ENCODE measurements around the gene SRPK2.
"Not testable (repeated sequence)": the region's sequence is repeated elsewhere in the genome, so short reads cannot be mapped to it uniquely, and the experiment has no call there.

SRPK2 gene

DNA sequence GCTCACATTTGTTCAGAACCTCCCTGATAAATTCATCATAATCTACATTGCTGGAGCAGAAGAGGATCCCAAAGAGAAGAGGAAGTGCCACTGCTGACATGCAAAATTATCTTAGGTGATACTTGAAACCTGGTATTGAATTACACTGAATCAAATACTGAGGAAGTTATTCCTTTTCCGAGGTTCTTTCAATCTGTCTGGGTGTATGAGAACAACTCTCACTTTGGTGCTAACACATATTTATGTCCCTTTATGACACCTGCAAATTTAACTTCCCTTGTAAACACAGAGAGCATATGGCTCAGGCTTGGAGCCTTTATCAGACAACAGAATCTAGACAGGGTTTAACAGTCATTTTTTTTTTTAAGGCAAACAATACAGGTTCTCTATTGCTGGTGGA lies 131.4 kb downstream of the SRPK2 start:
- peak; percentile 21 to 75 for DNase-seq

DNA sequence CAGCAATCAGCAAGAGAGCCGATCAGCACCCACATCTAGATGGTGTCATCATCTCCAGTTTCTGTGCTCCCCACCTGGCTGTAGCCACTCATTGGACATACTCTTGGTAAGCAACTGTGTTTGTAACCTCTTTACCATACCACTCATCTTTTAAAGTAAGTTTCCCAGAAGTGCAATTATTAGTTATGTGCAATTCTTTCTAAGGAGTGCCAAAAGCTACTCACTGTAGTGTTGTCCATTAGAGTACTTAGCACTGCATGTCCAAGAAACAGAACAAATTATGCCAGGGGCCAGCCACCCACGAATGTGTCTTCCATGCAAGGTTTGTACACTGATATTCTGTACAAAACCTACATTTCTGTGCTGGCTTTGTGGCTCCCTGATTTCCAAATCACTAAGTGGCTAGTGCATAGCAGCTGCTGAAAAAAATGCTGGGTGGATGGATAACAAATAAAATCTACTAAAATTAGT lies 131.9 kb downstream of the SRPK2 start:
- DNase-seq: no peak

DNA sequence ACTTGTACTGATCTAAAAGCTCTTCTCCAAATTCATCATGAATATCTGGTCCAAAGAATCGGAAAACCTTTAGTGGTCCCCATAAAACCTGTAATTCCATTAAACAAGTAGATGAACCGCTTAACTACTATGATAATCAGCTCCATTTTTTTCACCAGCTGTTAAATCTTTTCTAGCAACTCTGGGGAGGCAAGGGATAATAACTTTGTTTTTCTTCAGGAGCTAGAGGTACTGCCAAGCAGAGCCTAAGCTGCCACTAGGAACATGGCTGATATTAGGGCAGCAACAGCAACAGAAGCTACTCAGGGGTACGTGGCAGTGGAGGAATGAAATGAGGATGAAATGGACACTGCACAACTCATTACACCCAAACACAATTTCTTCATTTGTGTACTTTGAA lies 138.0 kb downstream of the SRPK2 start:
- no peak for DNase-seq

DNA sequence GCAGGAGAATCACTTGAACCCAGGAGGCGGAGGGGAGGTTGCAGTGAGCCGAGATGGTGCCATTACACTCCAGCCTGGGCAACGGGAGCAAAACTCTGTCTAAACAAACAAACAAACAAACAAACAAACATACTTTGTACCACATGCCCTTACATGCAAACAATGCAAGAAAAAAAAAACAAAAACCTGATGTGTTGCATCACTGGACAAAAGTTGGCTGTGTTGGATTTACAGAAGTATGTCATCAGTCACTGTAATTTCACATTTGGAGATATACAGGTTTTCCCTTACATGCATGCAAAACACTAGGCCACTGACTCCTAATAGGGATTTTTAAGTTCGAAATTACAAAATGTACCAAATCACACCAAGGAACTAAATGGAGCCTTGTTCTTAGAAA lies 138.5 kb downstream of the SRPK2 start:
- DNase-seq: no peak

DNA sequence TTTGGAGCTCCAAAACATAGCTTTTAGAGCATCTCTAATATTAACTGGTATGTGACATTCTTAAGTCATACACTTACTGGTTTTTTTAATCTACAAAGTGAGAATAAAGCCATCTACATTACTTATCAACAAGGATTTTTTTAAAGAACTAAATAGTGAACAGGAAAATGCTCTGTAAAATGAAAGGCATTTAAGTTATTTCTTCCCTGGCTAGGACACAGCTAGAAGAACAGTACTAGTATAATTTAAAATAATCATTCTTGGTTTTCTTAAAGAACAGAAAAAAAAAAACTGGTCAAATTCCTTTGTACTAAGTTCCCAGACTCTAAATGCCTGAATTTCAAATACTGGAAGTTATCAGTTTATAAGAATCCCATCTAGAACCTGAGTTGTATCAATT lies 139.5 kb downstream of the SRPK2 start:
- DNase-seq: no peak

DNA sequence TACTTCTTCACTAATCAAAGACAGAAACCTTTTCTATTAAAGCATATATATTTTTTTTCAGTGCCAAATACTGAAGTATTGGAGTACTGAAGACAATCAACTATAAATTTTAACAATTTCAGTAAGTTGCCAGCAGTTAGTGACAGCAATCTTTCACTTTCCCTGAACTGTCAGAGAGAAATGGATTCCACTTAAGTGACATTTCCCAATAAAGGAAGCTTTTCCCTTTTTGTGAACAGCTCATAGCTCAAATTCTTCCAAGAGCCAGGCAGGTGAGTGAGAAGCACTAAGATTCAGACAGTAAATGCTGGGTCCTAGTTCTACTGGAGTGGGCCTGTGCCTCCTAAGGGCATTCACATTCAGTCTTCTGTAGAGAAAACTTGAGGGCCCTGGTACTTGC lies 142.0 kb downstream of the SRPK2 start:
- DNase-seq: no peak

DNA sequence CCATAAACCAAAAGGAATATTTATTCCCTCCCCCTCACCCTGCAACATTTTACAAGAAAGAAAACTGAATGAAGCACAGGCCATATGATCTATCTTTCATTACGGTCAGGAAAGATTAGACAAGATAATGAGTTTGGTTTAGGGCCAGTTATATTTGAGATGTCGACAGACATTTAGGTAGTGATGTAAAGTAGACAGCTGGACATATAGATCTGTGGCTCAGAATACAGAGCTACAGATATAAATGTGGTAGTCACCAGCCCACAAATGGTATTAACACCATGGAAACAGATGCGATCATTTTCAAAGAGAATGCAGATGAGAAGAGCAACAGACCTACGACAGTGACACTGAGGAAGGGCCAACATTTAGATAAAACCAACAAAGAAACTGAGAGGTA lies 142.5 kb downstream of the SRPK2 start:
- peak in 1 of 2 experiments; percentile 49 for DNase-seq

DNA sequence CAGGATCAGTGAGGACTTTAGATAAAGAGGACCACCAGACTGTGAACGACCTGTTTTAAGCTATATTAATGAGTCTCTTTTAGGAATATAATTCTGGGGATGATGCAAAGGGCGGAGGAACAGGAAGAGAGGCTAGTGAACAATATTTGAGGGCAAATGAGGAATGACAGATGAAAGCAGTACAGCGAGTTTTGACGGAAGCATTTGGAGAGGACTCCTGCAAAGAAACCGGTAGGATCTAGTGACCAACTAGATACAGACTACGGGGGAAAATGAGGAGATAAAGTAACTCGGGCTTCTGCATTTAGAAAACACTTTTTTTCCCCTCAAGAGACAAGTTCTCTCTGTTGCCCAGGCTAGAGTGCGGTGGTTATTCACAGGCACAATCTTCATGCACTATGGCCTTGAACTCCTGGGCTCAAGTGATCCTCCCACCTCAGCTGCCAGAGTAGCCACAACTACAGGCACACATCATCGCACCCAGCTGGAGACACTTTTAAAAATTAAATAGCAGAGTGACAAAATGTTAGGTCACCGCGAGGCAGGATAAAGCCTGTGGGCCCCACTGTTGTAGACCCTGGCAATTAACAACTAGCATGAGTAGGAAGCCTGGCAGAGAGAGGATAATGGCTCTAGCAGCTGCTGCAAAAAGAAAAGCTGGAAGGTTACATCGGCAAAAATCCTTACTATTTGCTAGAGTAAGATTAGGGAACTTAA lies 143.2 kb downstream of the SRPK2 start:
- DNase-seq: peak; percentile 76 to 89

DNA sequence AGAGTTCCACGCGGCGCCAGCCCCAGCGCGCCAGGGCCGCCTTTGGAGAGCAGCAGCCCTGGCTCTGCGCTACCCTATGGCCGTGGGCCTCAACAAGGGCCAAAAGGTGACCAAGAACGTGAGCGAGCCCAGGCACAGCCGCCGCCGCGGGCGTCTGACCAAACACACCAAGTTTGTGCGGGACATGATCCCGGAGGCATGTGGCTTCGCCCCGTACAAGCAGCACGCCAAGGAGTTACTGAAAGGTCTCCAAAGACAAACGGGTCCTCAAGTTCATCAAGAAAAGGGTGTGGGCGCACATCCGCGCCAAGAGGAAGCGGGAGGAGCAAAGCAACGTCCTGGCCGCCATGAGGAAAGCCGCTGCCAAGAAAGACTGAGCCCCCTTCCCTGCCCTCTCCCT lies 144.1 kb downstream of the SRPK2 start:
- DNase-seq: no peak

DNA sequence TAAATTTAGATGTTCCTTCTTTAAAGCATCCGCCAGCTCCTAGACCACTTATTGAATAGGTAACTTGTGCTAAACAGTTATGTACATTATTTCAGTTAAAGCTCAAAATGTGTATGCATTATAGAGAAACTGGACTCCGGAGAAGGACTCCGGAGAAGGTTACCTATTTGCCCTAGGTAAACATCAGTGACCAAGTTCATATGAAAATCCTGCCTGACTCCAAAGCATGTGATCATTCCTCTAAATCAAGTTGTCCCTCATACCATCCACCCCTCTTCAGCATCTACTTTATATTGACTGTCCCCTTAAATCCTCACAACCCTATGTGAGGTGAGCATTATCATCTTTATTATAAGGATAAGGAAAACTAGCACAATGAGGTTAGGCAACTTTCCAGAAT lies 147.5 kb downstream of the SRPK2 start:
- DNase-seq: no peak

DNA sequence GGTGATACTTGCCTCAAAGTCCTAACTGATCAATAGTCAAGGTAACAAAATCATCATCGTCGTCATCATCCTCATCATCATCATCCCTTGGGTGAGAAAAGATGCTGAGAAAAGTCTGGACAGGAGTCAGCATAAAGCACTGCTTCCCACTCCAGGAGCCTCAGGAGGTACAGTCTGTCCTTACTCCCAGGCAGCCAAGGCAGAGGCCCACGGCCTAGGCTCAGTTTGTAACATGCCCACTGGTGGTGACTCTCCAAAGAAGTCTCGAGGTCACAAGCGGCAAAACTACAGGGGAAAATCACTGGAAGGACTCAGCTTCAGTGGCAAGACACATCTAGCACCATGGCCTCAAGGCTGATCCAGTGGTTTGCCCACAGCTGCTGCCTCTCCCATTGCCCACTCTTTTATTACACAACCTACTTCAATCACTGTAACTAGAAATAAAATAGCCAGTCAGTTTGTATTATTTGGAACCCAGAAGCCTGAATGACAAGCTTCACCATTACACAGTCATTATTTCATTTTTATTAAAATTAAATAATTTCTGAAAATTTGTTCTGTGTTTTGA lies 150.4 kb downstream of the SRPK2 start:
- no peak for DNase-seq

DNA sequence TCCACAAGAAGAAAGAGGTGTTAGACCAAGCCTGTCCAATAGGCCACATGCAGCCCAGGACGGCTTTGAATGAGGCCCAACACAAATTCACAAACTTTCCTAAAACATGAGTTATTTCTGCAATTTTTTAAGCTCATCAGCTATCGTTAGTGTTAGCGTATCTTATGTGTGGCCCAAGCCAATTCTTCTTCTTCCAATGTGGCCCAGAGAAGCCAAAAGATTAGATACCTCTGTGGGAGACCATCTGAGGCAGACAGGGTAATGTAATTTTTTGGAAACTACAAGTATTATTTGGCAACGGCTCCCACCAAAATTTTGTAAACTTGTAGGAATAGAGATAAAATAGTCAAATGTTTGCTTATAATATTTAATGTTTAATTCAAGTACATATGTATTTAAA lies 153.8 kb downstream of the SRPK2 start:
- DNase-seq: no peak

DNA sequence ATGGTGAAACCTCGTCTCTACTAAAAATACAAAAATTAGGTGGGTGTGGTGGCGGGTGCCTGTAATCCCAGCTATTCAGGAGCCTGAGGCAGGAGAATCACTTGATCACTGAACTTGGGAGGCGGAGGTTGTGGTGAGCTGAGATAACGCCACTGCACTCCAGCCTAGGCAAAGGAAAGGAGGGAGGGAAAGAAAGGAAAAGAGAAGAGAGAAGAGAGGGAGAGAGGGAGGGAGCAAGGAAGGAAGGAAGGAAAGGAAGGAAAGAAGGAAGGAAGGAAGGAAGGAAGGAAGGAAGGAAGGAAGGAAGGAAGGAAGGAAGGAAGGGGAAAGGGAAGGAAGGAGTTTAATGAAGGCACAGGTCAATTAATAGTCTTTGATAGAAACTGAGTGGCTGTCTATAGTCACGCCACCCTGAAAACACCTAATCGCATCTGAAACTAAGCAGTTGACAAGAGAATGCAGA lies 155.9 kb downstream of the SRPK2 start:
- not testable (repeated sequence) for DNase-seq

DNA sequence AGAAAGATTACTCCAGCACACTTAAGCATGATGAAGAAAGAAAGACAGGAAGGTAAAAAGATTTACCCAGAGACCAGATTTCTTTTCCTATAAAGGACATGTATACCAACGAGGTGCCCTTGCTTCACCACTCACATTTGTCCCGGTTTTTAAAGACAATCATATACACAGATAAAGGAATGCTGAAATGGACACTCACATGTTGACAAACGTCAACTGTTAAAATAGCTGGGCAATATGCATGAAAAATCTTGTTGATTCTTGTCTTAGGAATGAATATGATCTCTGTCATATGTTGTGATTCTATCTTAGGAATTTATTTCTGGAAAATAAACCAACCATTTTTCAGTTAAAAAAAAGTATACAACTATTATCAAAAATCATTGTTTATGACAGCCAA lies 158.2 kb downstream of the SRPK2 start:
- DNase-seq: no peak

DNA sequence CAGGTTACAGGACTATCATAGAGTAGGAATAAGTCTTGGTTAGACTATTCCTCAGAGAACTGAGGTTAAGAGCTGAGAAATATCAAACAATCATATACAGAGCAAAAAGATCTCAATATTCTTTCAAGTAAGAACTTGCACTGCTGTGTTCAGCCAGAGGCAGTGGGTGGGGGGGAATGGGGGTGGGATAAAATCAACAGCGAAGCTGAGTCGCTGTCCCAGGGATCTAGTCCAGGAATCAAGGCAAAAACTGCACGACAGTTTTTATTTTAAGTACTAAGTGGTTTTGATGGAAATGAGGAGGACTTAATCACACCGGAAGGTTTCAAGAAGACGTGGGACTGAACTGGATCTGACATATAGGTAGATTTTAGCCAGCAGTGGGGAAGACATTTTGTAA lies 159.1 kb downstream of the SRPK2 start:
- DNase-seq: no peak

DNA sequence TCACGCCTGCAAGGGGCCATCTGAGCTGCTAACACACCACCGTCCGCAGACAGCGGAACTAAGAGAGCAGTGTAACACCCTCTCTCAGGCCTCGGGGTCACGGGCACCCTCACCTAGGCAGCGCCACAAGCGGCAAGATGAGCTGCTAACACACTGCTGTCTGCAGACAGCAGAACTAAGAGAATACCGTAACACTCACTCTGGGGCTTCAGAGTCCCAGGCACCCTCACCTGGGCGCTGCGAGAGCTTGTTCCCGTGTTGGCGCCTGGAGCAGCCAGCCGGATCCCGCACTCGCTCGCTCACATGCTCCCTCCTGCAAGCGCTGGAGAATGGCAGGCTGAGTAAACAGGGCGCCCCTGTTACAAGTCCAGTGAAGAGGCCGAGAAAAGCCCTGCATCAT lies 160.2 kb downstream of the SRPK2 start:
- DNase-seq: no peak

DNA sequence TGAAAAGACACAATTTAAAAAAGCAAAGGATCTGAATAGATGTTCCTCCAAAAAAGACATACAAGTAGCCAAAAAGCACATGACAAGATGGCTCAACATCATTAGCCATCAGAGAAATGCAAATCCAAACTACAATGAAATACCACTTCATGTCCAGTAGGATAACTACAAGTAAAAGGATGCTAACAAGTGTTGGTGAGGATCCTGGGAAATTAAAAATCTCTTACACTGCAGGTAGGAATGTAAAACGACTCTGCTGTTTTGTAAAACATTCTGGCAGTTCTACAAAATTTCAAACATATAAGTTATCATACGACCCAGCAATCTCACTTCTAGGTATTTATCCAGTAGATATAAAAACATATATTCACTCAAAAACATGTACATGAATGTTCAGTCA lies 161.3 kb downstream of the SRPK2 start:
- DNase-seq: no peak

DNA sequence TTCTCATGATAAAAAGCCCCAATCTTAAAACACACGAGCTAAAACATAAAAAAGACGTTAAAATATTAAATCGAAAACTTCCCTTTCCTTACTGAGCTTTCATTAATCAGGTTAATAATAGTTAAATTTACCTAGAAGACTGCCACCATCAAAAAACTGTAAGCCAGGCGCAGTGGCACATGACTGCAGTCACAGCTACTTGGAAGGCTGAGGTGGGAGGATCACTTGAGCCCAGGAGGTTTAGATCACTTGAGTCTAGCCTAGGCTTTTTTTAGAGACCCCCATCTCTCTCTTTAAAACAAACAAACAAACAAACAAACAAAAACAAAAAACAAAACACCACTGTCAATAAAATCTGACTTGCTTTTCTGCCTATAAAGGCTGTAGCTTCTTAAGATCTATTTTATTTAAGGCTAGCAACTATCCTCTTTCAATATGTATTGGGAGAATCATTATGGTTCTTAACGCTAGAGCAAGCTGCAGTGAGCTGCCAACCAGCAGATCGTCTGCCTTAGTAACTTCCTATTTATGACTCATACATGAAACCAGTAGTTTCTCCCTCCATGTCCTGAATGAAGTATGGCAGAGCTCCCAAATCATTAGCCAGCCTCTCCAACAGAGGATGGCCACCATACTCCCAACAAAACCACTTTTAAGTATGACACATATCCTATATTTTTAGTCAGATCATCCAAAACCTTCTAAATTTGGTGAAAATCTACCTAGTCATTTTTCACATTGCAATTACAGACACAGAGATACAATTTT lies 163.7 kb downstream of the SRPK2 start:
- DNase-seq: peak in 1 of 2 experiments; percentile 13

DNA sequence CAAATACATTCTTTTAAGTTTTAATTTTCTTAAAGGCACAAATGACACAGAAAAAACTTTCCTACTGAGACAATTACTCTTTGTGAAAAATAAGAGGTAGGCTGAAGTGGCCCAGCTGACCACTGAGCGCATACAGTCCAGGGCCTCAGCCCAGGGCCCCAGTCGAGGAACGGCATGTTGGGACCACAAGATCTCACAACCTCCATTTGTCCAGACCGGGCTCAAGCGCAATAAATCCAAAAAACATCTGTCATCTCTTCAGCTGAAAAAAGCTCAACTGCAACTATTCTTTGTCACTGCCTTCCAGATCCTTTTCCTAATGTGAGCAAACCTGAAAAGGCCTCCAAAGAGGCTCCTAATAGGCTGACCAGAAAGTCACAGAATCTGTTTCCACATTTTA lies 165.8 kb downstream of the SRPK2 start:
- no peak for DNase-seq

DNA sequence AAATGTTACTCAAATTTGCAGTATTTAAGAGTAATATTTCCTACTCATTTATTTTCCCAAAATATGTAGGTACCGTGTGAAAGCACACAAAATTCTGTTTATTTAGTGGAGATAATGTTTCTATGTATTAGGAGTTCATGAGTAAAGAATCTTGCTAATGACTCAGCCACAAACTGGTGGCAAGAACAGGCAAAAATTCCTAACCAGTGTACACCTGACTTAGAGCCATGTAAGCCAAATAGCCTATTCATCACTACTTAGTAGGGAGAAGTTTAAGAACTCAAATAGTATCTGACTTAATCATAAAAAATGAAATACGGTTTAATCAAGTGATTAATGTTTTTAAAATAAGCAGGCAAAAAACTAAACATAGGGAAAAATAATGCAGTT lies 169.0 kb downstream of the SRPK2 start:
- no peak for DNase-seq

DNA sequence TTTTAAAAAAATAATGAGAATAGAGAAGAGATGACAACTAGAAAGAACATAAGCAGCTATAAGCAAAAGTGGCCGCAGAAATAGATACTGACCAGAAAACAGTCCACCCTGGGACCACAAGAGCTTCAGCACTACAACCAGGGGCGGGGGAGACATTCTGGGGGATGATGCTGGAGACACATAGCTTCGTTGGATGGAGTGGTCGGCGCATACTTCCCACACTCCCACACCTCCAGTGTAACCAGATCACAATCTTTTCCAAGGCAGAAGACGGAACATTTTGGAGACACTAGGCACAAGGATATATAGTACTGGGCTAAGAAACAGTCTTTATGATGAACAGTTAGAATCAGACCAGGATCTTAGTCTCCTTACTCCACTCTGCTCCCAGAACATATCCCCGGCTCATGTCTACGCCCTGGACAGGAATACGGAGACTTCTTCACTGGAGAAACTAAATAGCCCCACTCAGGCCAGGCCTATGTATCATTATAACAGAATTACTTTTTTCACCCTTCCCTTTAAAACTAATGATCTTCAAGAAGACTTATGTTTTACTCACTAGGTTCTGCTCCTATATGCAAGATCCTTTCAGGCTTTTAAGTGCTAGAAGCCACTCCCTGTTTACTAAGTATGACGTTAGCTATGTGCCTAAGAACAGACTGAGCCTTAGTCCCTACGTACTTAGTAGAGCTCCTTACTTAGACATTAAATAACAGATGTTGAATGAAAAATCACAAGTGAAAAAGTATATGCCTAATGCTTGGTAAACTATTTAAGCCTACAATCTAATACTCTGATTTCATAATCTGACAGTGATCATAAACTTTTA lies 169.6 kb downstream of the SRPK2 start:
- DNase-seq: no peak

DNA sequence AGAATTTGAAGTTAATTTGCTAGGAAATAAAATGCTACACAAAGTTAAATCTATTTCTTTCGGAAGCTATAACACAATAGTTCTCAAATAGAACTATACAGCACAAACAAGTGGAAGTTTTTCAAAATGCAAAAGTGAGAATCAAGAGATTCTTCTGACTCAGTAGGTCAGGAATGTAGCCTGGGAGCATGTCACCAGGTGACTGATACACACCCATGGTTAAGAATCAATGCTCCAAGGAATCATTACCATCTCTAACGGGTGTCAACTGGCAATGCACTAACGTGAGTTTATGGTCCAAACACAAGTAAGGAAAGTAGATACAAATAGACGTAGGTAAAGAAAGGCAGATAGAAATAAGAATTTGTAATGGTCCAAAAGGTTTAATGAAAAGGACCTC lies 170.5 kb downstream of the SRPK2 start:
- no peak for DNase-seq

DNA sequence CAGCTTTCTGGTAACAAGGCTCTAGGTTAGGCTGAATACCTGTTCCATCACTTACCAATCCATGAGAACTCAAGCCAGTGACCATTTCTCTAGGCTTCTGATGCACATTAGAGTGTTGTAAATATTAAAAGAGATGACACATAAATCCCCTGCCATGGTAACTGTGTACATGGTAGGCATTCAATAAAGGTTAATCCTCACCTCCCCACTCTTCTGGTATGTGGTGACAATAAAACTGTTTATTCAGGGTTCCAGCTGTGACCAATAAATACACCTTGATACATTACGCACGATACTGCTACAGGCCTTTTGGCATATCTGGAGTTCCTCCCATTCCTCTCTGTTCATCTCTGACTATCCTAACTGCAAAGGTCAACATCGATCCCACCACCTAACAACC lies 171.9 kb downstream of the SRPK2 start:
- DNase-seq: peak in 1 of 2 experiments; percentile 19

Measured in NCI-H2081 (cell line).